ENCODE results near the gene SPIN1. TPM values are rescaled to one million over a fixed set of nuclear protein-coding genes. Genes with fewer than 3 reads are reported as not detected.

Gene SPIN1
- total and polyA plus RNA-seq, 2 donors (not counting 1 experiment from before 2014, with no cell fraction given): 9.9 to 24.9 TPM

DNA sequence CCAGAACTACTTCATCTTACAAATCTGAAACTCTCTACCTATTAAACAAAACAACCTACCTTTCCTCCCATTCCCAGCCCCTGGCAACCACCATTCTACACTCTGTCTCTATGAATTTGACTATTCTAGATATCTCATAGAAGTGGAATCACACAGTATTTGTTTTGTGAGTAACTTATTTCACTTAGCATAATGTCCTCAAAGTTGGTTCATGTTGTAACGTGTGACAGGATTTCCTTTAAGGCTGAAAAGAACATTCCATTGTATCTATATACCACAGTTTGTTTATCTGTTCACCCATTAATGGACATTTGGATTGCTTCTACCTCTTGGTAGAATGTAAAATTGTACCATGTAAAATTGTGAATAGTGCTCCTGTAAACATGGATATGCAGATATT is 76.6 kb downstream of the SPIN1 start:
- DNase-seq (no peak), ATAC-seq (ENCODE audit: low read depth) (no peak)
- intact Hi-C loops (cut with micrococcal nuclease): no loop called here
- peaks cover 2 to 14% of the 10 kb centered on the region in 2 experiments for H3K36me3 ChIP-seq (replicated peaks in 1 of 2; ENCODE audit: control extremely low read depth in 1 of 2, control insufficient read depth in 1 of 2, extremely low read depth in 1 of 2, insufficient read depth in 2 of 2, low read length in 1 of 2)
- no peak overlapping the region for H2AFZ ChIP-seq (ENCODE audit: insufficient read depth, low read depth, low read length, poor library complexity, severe bottlenecking)
- H3K9ac ChIP-seq (ENCODE audit: low read length): no peak overlapping the region
- WGBS (ENCODE audit: insufficient coverage): no CpG with 5 or more reads among the region's 1 CpG
- no peaks in the 10 kb centered on the region for H4K20me1 ChIP-seq (ENCODE audit: control insufficient read depth, insufficient read depth, low read length, poor library complexity, severe bottlenecking)
- no peaks in the 10 kb centered on the region for H3K9me3 ChIP-seq (ENCODE audit: control extremely low read depth in 1 of 3, control insufficient read depth in 2 of 3, insufficient read depth in 1 of 3, low read length in 2 of 3)
- ChIA-PET CTCF (no interaction called here), POLR2A (no interaction called here)
- no peak overlapping the region for H3K4me3 ChIP-seq (ENCODE audit: control extremely low read depth in 1 of 5, extremely low read depth in 1 of 5, insufficient read depth in 1 of 5, low read depth in 2 of 5, low read length in 4 of 5)
- no peak overlapping the region for H3K27ac Mint-ChIP-seq
- H3K4me2 ChIP-seq (replicated peaks; ENCODE audit: low read depth, low read length, poor library complexity, severe bottlenecking): no peak overlapping the region
- no peaks in the 10 kb centered on the region for H3K9me3 Mint-ChIP-seq (ENCODE audit: insufficient read depth)
- TF ChIP-seq EZH2 (IDR thresholded peaks at IDR 0.05; ENCODE audit: borderline replicate concordance, insufficient read depth, low read depth, low read length, poor library complexity, severe bottlenecking): no peak
- TF ChIP-seq, protein P1, sequence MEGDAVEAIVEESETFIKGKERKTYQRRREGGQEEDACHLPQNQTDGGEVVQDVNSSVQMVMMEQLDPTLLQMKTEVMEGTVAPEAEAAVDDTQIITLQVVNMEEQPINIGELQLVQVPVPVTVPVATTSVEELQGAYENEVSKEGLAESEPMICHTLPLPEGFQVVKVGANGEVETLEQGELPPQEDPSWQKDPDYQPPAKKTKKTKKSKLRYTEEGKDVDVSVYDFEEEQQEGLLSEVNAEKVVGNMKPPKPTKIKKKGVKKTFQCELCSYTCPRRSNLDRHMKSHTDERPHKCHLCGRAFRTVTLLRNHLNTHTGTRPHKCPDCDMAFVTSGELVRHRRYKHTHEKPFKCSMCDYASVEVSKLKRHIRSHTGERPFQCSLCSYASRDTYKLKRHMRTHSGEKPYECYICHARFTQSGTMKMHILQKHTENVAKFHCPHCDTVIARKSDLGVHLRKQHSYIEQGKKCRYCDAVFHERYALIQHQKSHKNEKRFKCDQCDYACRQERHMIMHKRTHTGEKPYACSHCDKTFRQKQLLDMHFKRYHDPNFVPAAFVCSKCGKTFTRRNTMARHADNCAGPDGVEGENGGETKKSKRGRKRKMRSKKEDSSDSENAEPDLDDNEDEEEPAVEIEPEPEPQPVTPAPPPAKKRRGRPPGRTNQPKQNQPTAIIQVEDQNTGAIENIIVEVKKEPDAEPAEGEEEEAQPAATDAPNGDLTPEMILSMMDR (IDR thresholded peaks at IDR 0.05): no peak
- H3K27me3 Mint-ChIP-seq: no peaks in the 10 kb centered on the region
- H3K4me3 Mint-ChIP-seq: no peak overlapping the region
- H3K27me3 ChIP-seq (replicated peaks in 1 of 4; ENCODE audit: control extremely low read depth in 1 of 4, control insufficient read depth in 3 of 4, insufficient read depth in 4 of 4, low read length in 3 of 4): no peaks in the 10 kb centered on the region
- no peaks in the 10 kb centered on the region for H3K4me1 ChIP-seq (ENCODE audit: control insufficient read depth in 2 of 2, insufficient read depth in 2 of 2, low read length in 2 of 2)
- H3K4me1 Mint-ChIP-seq: no peaks in the 10 kb centered on the region
- no peaks in the 10 kb centered on the region for H3K79me2 ChIP-seq (ENCODE audit: control insufficient read depth, insufficient read depth, low read length)
- H3K27ac ChIP-seq (ENCODE audit: low read length in 2 of 2): no peak overlapping the region

DNA sequence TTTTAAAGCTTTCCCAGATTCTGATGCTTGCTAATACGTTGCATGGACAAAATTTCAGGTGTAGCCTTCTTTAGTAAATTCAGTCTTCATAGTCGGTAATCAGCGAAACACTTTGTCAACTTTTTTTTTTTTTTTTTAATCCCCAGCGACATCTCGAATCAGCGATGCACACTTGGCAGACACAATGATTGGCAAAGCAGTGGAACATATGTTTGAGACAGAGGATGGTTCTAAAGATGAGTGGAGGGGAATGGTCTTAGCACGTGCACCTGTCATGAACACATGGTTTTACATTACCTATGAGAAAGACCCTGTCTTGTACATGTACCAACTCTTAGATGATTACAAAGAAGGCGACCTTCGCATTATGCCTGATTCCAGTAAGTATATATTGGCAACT is 80.0 kb downstream of the SPIN1 start:
- Histone ChIP-seq H3K9me3 (ENCODE audit: control extremely low read depth in 1 of 3, control insufficient read depth in 2 of 3, insufficient read depth in 1 of 3, low read length in 2 of 3) (no peaks in the 10 kb centered on the region), H3K36me3 (replicated peaks in 1 of 2; ENCODE audit: control extremely low read depth in 1 of 2, control insufficient read depth in 1 of 2, extremely low read depth in 1 of 2, insufficient read depth in 2 of 2, low read length in 1 of 2) (peaks cover 0 to 17% of the 10 kb centered on the region in 2 experiments), H3K4me1 (ENCODE audit: control insufficient read depth in 2 of 2, insufficient read depth in 2 of 2, low read length in 2 of 2) (no peaks in the 10 kb centered on the region), H3K9ac (ENCODE audit: low read length) (no peak overlapping the region), H3K79me2 (ENCODE audit: control insufficient read depth, insufficient read depth, low read length) (no peaks in the 10 kb centered on the region), H3K27me3 (replicated peaks in 1 of 4; ENCODE audit: control extremely low read depth in 1 of 4, control insufficient read depth in 3 of 4, insufficient read depth in 4 of 4, low read length in 3 of 4) (no peaks in the 10 kb centered on the region), H2AFZ (ENCODE audit: insufficient read depth, low read depth, low read length, poor library complexity, severe bottlenecking) (no peak overlapping the region), H4K20me1 (ENCODE audit: control insufficient read depth, insufficient read depth, low read length, poor library complexity, severe bottlenecking) (no peaks in the 10 kb centered on the region), H3K4me2 (replicated peaks; ENCODE audit: low read depth, low read length, poor library complexity, severe bottlenecking) (no peak overlapping the region), H3K27ac (ENCODE audit: low read length in 2 of 2) (no peak overlapping the region), H3K4me3 (ENCODE audit: control extremely low read depth in 1 of 5, extremely low read depth in 1 of 5, insufficient read depth in 1 of 5, low read depth in 2 of 5, low read length in 4 of 5) (no peak overlapping the region)
- no peak overlapping the region for H3K4me3 Mint-ChIP-seq
- WGBS (ENCODE audit: insufficient coverage): 100% methylated on average over 3 of the region's 9 CpGs
- no peak for TF ChIP-seq EZH2 (IDR thresholded peaks at IDR 0.05; ENCODE audit: borderline replicate concordance, insufficient read depth, low read depth, low read length, poor library complexity, severe bottlenecking)
- TF ChIP-seq, protein P1 (IDR thresholded peaks at IDR 0.05): no peak
- ATAC-seq (ENCODE audit: low read depth): no peak
- ChIA-PET POLR2A (no interaction called here), CTCF (no interaction called here)
- H3K27ac Mint-ChIP-seq: no peak overlapping the region
- H3K27me3 Mint-ChIP-seq: no peaks in the 10 kb centered on the region
- intact Hi-C loops (cut with micrococcal nuclease): no loop called here
- no peaks in the 10 kb centered on the region for H3K4me1 Mint-ChIP-seq
- H3K9me3 Mint-ChIP-seq (ENCODE audit: insufficient read depth): no peaks in the 10 kb centered on the region
- DNase-seq: no peak

Measured in B cell (primary cell).